ENCODE measurements around the gene DCC. TPM values are rescaled to one million over a fixed set of nuclear protein-coding genes. Genes with fewer than 3 reads are reported as not detected.

DCC gene
- total and polyA plus RNA-seq, 2 experiments from 2014 or later: not detected

GRCh38 chr18:52948868-52949444 is 609.0 kb downstream of the DCC start:
- DNase-seq: no peak
- no peaks in the 10 kb centered on the region for H3K4me1 ChIP-seq (ENCODE audit: insufficient read depth)
- no peak overlapping the region for H3K4me3 ChIP-seq
- no peaks in the 10 kb centered on the region for H4K20me1 ChIP-seq (ENCODE audit: insufficient read depth)
- no peak overlapping the region for H3K4me2 ChIP-seq (ENCODE audit: unreplicated experiment)
- TF ChIP-seq EZH2phosphoT487 (IDR thresholded peaks at IDR 0.05; ENCODE audit: insufficient read depth, low read depth) (no peak), EZH2 (IDR thresholded peaks at IDR 0.05; ENCODE audit: insufficient read depth, poor library complexity, severe bottlenecking) (no peak)
- H3K27me3 ChIP-seq (replicated peaks; ENCODE audit: insufficient read depth): no peaks in the 10 kb centered on the region
- no peaks in the 10 kb centered on the region for H3K36me3 ChIP-seq (ENCODE audit: low read depth)
- no peaks in the 10 kb centered on the region for H3F3A ChIP-seq (ENCODE audit: insufficient read depth)
- H3K9me2 ChIP-seq (ENCODE audit: insufficient read depth): no peaks in the 10 kb centered on the region
- in situ Hi-C loops (cut with MboI): no loop called here
- no peak overlapping the region for H2AFZ ChIP-seq
- H3K79me2 ChIP-seq (ENCODE audit: insufficient read depth): no peaks in the 10 kb centered on the region
- H3K9me3 ChIP-seq (ENCODE audit: low read depth): no peaks in the 10 kb centered on the region
- H3K27ac ChIP-seq: no peak overlapping the region
- no peak overlapping the region for H3K9ac ChIP-seq
- 29 to 33% methylated on average over 1 of the region's 1 CpG for WGBS, 2 experiments (ENCODE audit: low coverage in 1 of 2, low lambda C conversion rate in 2 of 2, missing lambda C conversion rate in 2 of 2)

GRCh38 chr18:52950155-52950554 is 610.2 kb downstream of the DCC start:
- Histone ChIP-seq H2AFZ (no peak overlapping the region), H3K4me3 (no peak overlapping the region), H3F3A (ENCODE audit: insufficient read depth) (no peaks in the 10 kb centered on the region), H3K4me1 (ENCODE audit: insufficient read depth) (no peaks in the 10 kb centered on the region), H3K9me3 (ENCODE audit: low read depth) (no peaks in the 10 kb centered on the region), H3K9me2 (ENCODE audit: insufficient read depth) (no peaks in the 10 kb centered on the region), H4K20me1 (ENCODE audit: insufficient read depth) (no peaks in the 10 kb centered on the region), H3K36me3 (ENCODE audit: low read depth) (no peaks in the 10 kb centered on the region), H3K9ac (no peak overlapping the region), H3K27ac (no peak overlapping the region), H3K79me2 (ENCODE audit: insufficient read depth) (no peaks in the 10 kb centered on the region), H3K4me2 (ENCODE audit: unreplicated experiment) (no peak overlapping the region), H3K27me3 (replicated peaks; ENCODE audit: insufficient read depth) (no peaks in the 10 kb centered on the region)
- DNase-seq: no peak
- TF ChIP-seq EZH2 (IDR thresholded peaks at IDR 0.05; ENCODE audit: insufficient read depth, poor library complexity, severe bottlenecking): no peak
- no peak for TF ChIP-seq EZH2phosphoT487 (IDR thresholded peaks at IDR 0.05; ENCODE audit: insufficient read depth, low read depth)
- in situ Hi-C loops (cut with MboI): no loop called here

DNA sequence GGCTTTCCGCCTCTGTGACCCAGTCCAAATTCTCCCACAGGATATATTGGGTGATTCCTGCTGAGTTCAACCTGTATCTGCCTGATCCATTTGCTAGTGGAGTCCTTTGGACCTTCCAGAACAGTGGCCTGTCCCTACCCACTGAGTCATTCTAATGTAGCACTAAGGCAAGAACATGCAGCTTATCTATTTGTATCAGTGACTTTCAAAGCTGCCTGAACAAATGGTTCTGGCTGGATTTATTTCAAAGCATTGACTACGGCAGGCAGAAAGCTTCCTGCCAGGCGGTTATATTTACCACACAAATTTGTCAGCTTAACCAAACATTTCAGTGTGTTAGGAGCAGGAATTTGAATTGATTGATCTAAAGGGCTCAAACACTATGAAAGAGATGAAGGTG is 613.4 kb downstream of the DCC start:
- WGBS, 2 experiments (ENCODE audit: low coverage in 1 of 2, low lambda C conversion rate in 2 of 2, missing lambda C conversion rate in 2 of 2): 20 to 29% methylated on average over 3 of the region's 3 CpGs
- no peaks in the 10 kb centered on the region for H3K27me3 ChIP-seq (replicated peaks; ENCODE audit: insufficient read depth)
- no peaks in the 10 kb centered on the region for H4K20me1 ChIP-seq (ENCODE audit: insufficient read depth)

GRCh38 chr18:52963481-52963880 is 623.5 kb downstream of the DCC start:
- H3K9me2 ChIP-seq (ENCODE audit: insufficient read depth): no peaks in the 10 kb centered on the region
- no peaks in the 10 kb centered on the region for H3K36me3 ChIP-seq (ENCODE audit: low read depth)
- 40 to 46% methylated on average over 2 of the region's 2 CpGs for WGBS, 2 experiments (ENCODE audit: low coverage in 1 of 2, low lambda C conversion rate in 2 of 2, missing lambda C conversion rate in 2 of 2)
- H3K9me3 ChIP-seq (ENCODE audit: low read depth): no peaks in the 10 kb centered on the region
- H3K4me3 ChIP-seq: no peak overlapping the region
- H3K27me3 ChIP-seq (replicated peaks; ENCODE audit: insufficient read depth): no peaks in the 10 kb centered on the region
- no peaks in the 10 kb centered on the region for H4K20me1 ChIP-seq (ENCODE audit: insufficient read depth)
- in situ Hi-C loops (cut with MboI): no loop called here
- H3K4me1 ChIP-seq (ENCODE audit: insufficient read depth): no peaks in the 10 kb centered on the region
- H3K79me2 ChIP-seq (ENCODE audit: insufficient read depth): no peaks in the 10 kb centered on the region
- H3F3A ChIP-seq (ENCODE audit: insufficient read depth): no peaks in the 10 kb centered on the region
- TF ChIP-seq EZH2 (IDR thresholded peaks at IDR 0.05; ENCODE audit: insufficient read depth, poor library complexity, severe bottlenecking): no peak
- TF ChIP-seq EZH2phosphoT487 (IDR thresholded peaks at IDR 0.05; ENCODE audit: insufficient read depth, low read depth): no peak
- H3K27ac ChIP-seq: no peak overlapping the region
- no peak overlapping the region for H2AFZ ChIP-seq
- DNase-seq: no peak
- H3K4me2 ChIP-seq (ENCODE audit: unreplicated experiment): no peak overlapping the region
- no peak overlapping the region for H3K9ac ChIP-seq

More for the DNA sequence above, 613.4 kb downstream of the DCC start:
- no peak overlapping the region for H3K4me2 ChIP-seq (ENCODE audit: unreplicated experiment)
- no peaks in the 10 kb centered on the region for H3K4me1 ChIP-seq (ENCODE audit: insufficient read depth)
- no peak for DNase-seq
- TF ChIP-seq EZH2phosphoT487 (IDR thresholded peaks at IDR 0.05; ENCODE audit: insufficient read depth, low read depth) (no peak), EZH2 (IDR thresholded peaks at IDR 0.05; ENCODE audit: insufficient read depth, poor library complexity, severe bottlenecking) (no peak)
- in situ Hi-C loops (cut with MboI): no loop called here
- H3K36me3 ChIP-seq (ENCODE audit: low read depth): no peaks in the 10 kb centered on the region
- no peaks in the 10 kb centered on the region for H3K9me2 ChIP-seq (ENCODE audit: insufficient read depth)
- no peaks in the 10 kb centered on the region for H3K79me2 ChIP-seq (ENCODE audit: insufficient read depth)
- no peak overlapping the region for H2AFZ ChIP-seq
- no peak overlapping the region for H3K4me3 ChIP-seq
- no peaks in the 10 kb centered on the region for H3F3A ChIP-seq (ENCODE audit: insufficient read depth)
- H3K9ac ChIP-seq: no peak overlapping the region
- H3K27ac ChIP-seq: no peak overlapping the region
- H3K9me3 ChIP-seq (ENCODE audit: low read depth): no peaks in the 10 kb centered on the region

GRCh38 chr18:52970686-52971085 is 630.7 kb downstream of the DCC start:
- H3K9me3 ChIP-seq (ENCODE audit: low read depth): no peaks in the 10 kb centered on the region
- no peak overlapping the region for H3K9ac ChIP-seq
- no peaks in the 10 kb centered on the region for H3K79me2 ChIP-seq (ENCODE audit: insufficient read depth)
- no peak for DNase-seq
- H3K4me1 ChIP-seq (ENCODE audit: insufficient read depth): no peaks in the 10 kb centered on the region
- TF ChIP-seq EZH2phosphoT487 (IDR thresholded peaks at IDR 0.05; ENCODE audit: insufficient read depth, low read depth): no peak
- TF ChIP-seq EZH2 (IDR thresholded peaks at IDR 0.05; ENCODE audit: insufficient read depth, poor library complexity, severe bottlenecking): no peak
- no peak overlapping the region for H3K4me3 ChIP-seq
- H3K27me3 ChIP-seq (replicated peaks; ENCODE audit: insufficient read depth): no peaks in the 10 kb centered on the region
- no peak overlapping the region for H3K4me2 ChIP-seq (ENCODE audit: unreplicated experiment)
- no peaks in the 10 kb centered on the region for H4K20me1 ChIP-seq (ENCODE audit: insufficient read depth)
- in situ Hi-C loops (cut with MboI): no loop called here
- H3F3A ChIP-seq (ENCODE audit: insufficient read depth): no peaks in the 10 kb centered on the region
- no peaks in the 10 kb centered on the region for H3K36me3 ChIP-seq (ENCODE audit: low read depth)
- no peaks in the 10 kb centered on the region for H3K9me2 ChIP-seq (ENCODE audit: insufficient read depth)
- H2AFZ ChIP-seq: no peak overlapping the region
- 30 to 34% methylated on average over 2 of the region's 2 CpGs for WGBS, 2 experiments (ENCODE audit: low coverage in 1 of 2, low lambda C conversion rate in 2 of 2, missing lambda C conversion rate in 2 of 2)
- no peak overlapping the region for H3K27ac ChIP-seq
